H1 (cell line): ENCODE results near the gene CNIH3.

Source experiments
- BACH1 ChIP-seq: IDR thresholded peaks from 2 replicates; pipeline ENCODE4 v1.6.1; 2012; ENCODE audit warnings: low read length, improper control_type of control experiment
- CEBPB ChIP-seq: IDR thresholded peaks from 2 replicates; pipeline ENCODE4 v1.6.1; 2012; ENCODE audit warnings: low read depth, low read length
- EZH2 ChIP-seq: fragments of 200-600 bp; sonication (generic); IDR thresholded peaks from 2 replicates; pipeline ENCODE4 v1.7.1; 2012; ENCODE audit warnings: low read depth, mild to moderate bottlenecking, moderate library complexity, low read length, inconsistent platforms; ENCODE audit not compliant: severe bottlenecking
- FOSL1 ChIP-seq: IDR thresholded peaks from 2 replicates; pipeline ENCODE4 v1.6.1; 2011; ENCODE audit warnings: mild to moderate bottlenecking, low read depth, low read length, moderate library complexity; ENCODE audit not compliant: insufficient read depth
- MAFK ChIP-seq: IDR thresholded peaks from 2 replicates; pipeline ENCODE4 v1.6.1; 2012; ENCODE audit warnings: low read depth, mild to moderate bottlenecking, improper control_type of control experiment, low read length
- SIN3A ChIP-seq, 2 experiments: IDR thresholded peaks in 1 of 2; conservative IDR thresholded peaks in 1 of 2; 2 replicates each; pipeline ENCODE4 v1.6.1; 2011 to 2012; ENCODE audit warnings: low read length in 2 of 2, improper control_type of control experiment in 1 of 2, low read depth in 1 of 2, mild to moderate bottlenecking in 1 of 2
- TAF1 ChIP-seq: IDR thresholded peaks from 2 replicates; pipeline ENCODE4 v1.6.1; 2011; ENCODE audit warnings: mild to moderate bottlenecking, low read depth, low read length
- TF ChIP-seq, protein P1 (sequence below), 3 experiments: IDR thresholded peaks; 1 replicate in 2 of 3; 2 replicates in 1 of 3; pipeline versions ENCODE4 v1.5.1 to v1.6.1; 2011; ENCODE audit warnings: low read length in 3 of 3, mild to moderate bottlenecking in 3 of 3, inconsistent platforms in 2 of 3, low read depth in 1 of 3, moderate library complexity in 1 of 3; ENCODE audit not compliant: insufficient read depth in 1 of 3; ENCODE audit errors: control extremely low read depth in 1 of 3

DNA sequence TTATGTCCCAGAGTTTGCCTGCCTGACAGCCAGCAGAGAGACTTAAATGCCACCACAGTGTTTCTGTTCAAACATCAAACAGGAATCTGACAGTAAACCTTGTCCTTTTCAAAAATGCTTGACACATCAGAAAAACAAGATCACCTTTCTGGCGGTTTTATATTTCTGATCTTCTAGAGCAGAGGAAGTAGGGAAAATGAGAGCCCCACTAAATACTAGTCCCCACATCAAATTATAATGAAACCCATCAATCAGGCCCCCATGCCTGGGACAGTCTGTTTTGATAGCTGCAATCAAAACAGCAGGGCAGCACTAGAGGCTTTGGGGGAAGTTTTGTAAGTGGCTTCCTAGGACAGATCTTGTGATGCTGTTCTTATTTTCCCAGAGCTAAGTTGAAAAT, 129.3 kb downstream of the CNIH3 start:
- TF ChIP-seq, protein P1, sequence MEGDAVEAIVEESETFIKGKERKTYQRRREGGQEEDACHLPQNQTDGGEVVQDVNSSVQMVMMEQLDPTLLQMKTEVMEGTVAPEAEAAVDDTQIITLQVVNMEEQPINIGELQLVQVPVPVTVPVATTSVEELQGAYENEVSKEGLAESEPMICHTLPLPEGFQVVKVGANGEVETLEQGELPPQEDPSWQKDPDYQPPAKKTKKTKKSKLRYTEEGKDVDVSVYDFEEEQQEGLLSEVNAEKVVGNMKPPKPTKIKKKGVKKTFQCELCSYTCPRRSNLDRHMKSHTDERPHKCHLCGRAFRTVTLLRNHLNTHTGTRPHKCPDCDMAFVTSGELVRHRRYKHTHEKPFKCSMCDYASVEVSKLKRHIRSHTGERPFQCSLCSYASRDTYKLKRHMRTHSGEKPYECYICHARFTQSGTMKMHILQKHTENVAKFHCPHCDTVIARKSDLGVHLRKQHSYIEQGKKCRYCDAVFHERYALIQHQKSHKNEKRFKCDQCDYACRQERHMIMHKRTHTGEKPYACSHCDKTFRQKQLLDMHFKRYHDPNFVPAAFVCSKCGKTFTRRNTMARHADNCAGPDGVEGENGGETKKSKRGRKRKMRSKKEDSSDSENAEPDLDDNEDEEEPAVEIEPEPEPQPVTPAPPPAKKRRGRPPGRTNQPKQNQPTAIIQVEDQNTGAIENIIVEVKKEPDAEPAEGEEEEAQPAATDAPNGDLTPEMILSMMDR (IDR thresholded peaks at IDR 0.05; ENCODE audit: control extremely low read depth in 1 of 3, insufficient read depth in 1 of 3, low read depth in 1 of 3, low read length in 3 of 3): no peak
- TF ChIP-seq FOSL1 (no peak), SIN3A (conservative IDR thresholded peaks at IDR 0.05 in 1 of 2, IDR thresholded peaks at IDR 0.05 in 1 of 2; ENCODE audit: low read depth in 1 of 2, low read length in 2 of 2) (no peak), EZH2 (no peak), BACH1 (no peak), TAF1 (no peak), MAFK (no peak), CEBPB (no peak)
